Measurements from ENCODE around the gene LMNB1.
A peak's percentile ranks its signal among the peaks of the same experiment; 100 is the strongest.
"Not testable (repeated sequence)": the region's sequence is repeated elsewhere in the genome, so short reads cannot be mapped to it uniquely, and the experiment has no call there.

LMNB1 gene

GRCh38 chr5:126778675-126779403 lies 1.9 kb downstream of the LMNB1 start:
- DNase-seq (ENCODE audit: low read depth in 3 of 3) = no peak

DNA sequence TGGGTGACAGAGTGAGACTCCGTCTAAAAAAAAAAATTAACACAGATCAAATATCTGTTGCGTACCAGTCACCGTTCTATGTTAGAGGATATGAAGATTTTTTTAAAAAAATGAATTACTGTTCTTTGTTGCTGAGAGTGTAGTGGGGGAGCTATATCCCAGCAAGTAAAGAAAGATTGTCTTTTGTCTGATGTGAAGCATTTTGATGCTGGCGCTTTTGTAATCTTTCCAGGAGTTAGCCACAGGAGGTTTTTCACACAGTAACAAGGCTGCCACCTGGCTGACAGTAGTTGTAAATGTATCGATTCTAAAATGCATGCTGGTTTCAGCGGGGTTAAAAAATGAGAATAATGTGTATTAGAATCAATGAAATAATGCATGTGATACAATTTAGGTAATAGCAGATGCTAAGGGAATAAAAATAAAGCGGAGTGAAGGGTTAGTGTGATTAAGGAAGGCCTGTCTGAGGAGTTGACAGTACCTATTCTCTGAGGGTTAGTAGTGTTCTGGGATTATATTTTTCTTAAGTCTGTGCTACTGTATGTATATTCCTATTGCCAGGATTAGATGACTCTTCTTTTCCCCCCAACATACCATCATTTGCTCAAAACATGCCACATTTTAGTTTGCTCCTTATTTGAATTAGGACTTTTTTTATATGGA lies 3.4 kb downstream of the LMNB1 start:
- no peak for DNase-seq (ENCODE audit: low read depth in 3 of 3)

DNA sequence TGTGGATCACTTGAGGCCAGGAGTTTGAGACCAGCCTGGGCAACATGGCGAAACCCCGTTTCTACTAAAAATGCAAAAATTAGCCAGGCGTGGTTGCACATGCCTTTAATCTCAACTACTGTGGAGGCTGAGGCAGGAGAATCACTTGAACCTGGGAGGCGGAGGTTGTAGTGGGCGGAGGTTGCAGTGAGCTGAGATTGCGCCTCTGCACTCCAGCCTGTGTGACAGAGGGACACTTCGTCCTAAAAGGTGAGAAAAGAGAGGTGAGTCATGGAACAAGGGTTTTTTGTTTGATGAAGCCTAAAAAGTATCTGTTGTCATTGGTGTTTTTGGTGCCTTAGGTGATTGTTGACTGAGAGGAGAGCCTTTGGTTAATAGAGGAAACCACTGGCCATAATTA lies 11.5 kb downstream of the LMNB1 start:
- peak in 1 of 3 experiments; percentile 20 for DNase-seq (ENCODE audit: low read depth in 3 of 3)

DNA sequence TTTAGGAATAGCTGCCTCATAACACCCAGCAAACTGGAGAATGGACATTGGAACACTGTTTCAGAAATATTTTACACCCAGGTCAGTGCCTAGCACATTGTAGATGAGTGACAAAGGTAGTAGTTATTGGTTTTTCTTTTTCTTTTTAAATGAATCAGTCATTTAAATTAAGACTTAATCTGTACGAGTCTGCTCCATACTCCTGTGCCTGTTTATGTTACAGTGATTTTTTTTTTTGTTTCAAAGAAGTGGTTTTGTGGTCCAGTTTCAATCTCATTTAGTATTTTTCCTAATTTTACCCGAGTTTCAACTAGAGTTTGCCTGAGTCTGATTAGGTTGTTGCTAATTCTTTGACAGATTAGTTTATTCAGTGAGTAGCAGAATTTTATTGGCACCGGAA lies 16.2 kb downstream of the LMNB1 start:
- DNase-seq (ENCODE audit: low read depth in 3 of 3) = no peak

GRCh38 chr5:126793648-126794047 lies 16.7 kb downstream of the LMNB1 start:
- DNase-seq (ENCODE audit: low read depth in 3 of 3) = not testable (repeated sequence)

GRCh38 chr5:126794157-126794828 lies 17.4 kb downstream of the LMNB1 start:
- no peak for DNase-seq (ENCODE audit: low read depth in 3 of 3)

DNA sequence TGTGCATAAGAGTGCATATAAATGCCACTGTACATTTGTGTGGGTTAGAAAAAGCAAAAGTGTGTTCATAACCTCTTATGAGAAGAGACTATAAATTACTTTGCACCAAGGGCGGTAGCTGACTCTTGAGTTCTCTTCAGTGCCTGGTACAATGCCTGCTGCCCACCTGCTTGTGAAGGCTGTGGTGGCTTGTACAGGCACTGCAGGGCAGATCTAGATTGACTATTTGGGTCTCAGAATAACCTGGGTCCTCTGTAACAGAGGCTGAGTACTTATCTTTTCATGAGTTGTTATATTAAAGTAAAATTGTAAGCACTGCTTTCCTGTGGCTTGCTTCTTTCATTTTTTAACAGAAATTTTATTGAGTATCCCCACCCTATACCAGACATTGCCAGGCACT lies 22.8 kb downstream of the LMNB1 start:
- no peak for DNase-seq (ENCODE audit: low read depth in 3 of 3)

DNA sequence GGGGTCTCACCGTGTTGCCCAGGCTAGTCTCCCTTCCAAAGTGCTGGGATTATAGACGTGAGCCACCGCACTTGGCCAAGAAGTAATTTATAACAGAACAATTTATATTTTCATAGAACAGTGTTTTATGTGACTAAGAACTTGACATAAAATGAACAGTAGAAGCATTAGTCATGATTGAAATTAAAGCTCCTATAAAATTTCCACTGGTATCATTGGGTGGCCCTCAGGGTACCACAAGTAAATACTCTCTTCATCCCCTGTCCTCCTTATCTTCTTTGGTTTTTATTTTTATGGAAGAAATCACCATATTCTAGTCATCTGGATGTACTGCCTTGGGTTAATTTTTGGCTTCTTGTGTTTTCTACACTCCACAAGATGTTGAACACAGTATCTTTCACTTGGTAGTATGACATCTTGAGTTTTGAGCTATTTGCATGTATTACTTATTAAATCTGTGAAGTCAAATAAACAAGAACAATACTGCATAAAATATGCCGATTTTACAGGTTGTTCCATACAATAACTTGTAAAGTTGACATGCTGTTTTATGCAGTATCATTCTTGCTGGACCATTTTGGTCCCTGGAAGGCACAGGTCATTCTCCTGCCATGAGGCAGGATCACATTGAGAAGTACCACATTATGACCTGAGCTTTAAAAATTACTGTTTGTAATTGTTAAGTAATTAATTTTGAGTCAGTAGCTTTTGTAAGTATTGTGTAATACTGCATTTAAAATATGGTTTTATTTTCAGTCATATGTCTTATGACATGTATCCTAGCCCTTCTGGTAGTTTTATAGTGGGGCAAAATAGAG lies 24.4 kb downstream of the LMNB1 start:
- DNase-seq (ENCODE audit: low read depth in 3 of 3) = no peak

GRCh38 chr5:126801992-126802294 lies 25.0 kb downstream of the LMNB1 start:
- no peak for DNase-seq (ENCODE audit: low read depth in 3 of 3)

GRCh38 chr5:126805063-126805462 lies 28.1 kb downstream of the LMNB1 start:
- no peak for DNase-seq (ENCODE audit: low read depth in 3 of 3)

GRCh38 chr5:126808521-126808988 lies 31.6 kb downstream of the LMNB1 start:
- DNase-seq (ENCODE audit: low read depth in 3 of 3) = no peak

GRCh38 chr5:126809916-126810315 lies 33.0 kb downstream of the LMNB1 start:
- DNase-seq (ENCODE audit: low read depth in 3 of 3) = no peak

DNA sequence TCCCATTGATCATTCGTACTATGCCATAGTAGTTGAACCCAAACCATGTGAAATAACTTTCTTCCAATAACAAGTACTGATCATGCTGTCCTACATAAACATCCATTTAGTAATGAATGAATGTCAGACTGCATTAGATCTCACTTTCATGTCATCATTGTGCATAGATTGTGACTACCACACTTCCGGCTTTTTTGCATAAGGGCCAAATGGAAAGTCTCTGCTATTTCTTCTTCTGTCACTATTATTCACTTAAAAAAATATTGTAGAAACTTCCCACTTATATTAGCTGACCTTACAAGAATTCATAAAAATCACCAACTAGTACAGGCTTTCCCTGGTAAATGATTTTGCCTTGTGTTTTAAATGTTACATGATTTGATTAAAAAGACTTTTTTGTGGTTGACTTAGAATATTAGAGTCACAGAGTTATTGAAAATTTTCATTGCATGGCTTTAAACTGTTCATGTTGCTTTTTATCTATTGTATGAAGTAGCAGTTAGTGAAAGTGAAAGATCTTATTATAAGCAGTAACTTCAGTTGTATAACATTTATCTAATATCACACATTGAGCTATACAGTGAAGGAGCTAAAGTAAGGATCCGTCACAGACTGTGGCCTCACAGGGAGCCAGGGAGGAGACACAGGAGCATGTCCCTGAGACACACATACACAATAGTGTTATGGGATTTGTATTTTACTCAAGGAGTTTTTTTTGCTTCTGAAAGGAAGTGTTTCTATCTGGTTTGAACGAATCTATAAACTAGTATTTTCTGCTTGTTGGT lies 33.9 kb downstream of the LMNB1 start:
- no peak for DNase-seq (ENCODE audit: low read depth in 3 of 3)

DNA sequence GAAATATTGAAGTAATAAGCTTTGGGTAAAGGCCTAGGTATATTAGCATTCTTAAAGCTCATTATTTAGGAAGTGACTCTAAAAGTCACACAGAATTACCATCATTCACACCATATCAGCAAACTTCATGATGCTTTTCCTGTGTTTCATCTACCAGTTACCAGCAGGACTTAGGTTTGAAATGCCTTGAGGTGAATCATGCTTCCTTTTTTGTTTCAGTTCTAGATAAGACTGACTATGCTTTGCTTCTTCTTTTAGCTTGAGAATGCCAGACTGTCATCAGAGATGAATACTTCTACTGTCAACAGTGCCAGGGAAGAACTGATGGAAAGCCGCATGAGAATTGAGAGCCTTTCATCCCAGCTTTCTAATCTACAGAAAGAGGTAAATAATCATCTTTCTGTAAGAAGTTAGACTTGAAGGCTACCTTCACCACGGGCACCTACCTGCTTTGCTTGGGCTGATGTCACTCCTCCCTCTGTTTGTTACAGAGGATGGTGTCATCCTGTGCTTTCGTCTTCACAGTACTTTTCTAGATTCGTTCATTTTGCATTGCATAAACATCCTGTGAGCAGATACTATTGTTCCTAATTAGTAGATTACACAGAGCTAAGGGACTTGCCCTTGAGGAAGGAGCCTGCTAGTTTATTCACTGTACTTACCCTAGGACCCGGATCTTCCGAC lies 34.7 kb downstream of the LMNB1 start:
- DNase-seq (ENCODE audit: low read depth in 3 of 3) = peak in 1 of 3 experiments; percentile 7

GRCh38 chr5:126812199-126812570 lies 35.2 kb downstream of the LMNB1 start:
- DNase-seq (ENCODE audit: low read depth in 3 of 3) = no peak

DNA sequence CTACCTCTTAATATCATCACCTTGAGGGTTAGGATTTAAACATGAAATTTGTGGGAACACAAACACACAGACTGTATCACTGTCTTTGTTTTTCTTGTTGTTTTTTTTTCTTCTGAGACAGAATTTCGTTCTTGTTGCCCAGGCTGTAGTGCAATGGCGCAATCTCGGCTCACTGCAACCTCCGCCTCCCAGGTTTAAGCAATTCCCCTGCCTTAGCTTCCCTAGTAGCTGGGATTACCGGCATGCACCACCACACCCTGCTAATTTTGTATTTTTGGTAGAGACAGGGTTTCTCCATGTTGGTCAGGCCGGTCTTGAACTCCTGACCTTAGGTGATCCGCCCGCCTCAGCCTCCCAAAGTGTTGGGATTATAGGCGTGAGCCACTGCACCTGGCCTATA lies 36.9 kb downstream of the LMNB1 start:
- DNase-seq (ENCODE audit: low read depth in 3 of 3) = not testable (repeated sequence)

GRCh38 chr5:126814721-126815404 lies 37.9 kb downstream of the LMNB1 start:
- no peak for DNase-seq (ENCODE audit: low read depth in 3 of 3)

GRCh38 chr5:126816649-126817048 lies 39.7 kb downstream of the LMNB1 start:
- DNase-seq (ENCODE audit: low read depth in 3 of 3) = no peak

DNA sequence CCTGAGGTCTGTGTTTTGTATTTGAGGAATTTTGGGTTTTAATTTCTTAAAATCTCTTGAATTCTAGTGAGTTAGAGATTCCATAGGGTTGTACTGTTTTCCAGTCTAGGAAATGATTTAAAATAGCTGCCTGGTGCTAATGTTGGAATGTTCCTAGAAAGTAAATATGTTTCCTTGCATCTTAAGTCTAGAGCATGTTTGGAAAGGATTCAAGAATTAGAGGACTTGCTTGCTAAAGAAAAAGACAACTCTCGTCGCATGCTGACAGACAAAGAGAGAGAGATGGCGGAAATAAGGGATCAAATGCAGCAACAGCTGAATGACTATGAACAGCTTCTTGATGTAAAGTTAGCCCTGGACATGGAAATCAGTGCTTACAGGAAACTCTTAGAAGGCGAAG lies 41.8 kb downstream of the LMNB1 start:
- no peak for DNase-seq (ENCODE audit: low read depth in 3 of 3)

- no peak for DNase-seq (ENCODE audit: low read depth in 3 of 3)
Observed at GRCh38 chr5:126819253-126819652, 42.3 kb downstream of the LMNB1 start.

Data from stimulated activated CD4-positive, alpha-beta T cell treated with anti-CD3 and anti-CD28 coated beads, TNF-alpha, amount 100 ng/mL, for 24 hours (primary cell).